DND-41 (cell line): ENCODE results near the gene TTC23L.
A peak's percentile ranks its signal among the peaks of the same experiment; 100 is the strongest.

Source experiments
- ATAC-seq: fragments of 200-7000 bp; cut with Tn5 transposase; 3 replicates; pipeline ENCODE4 v1.9.1; 2021; ENCODE audit warnings: low read depth; ENCODE audit not compliant: insufficient read depth
- DNase-seq: peaks from one replicate; pipeline ENCODE4 v3.0.0-alpha.2; 2020
- H2AFZ ChIP-seq: 2 replicates; pipeline ENCODE4 v1.6.0; 2012; ENCODE audit warnings: low read depth, low read length
- H3K27ac ChIP-seq: 2 replicates; pipeline ENCODE4 v1.5.1; 2012; ENCODE audit warnings: low read length, inconsistent platforms
- H3K27me3 ChIP-seq: fragments of 200-600 bp; sonication (generic); 2 replicates; pipeline ENCODE4 v1.6.0; 2012; ENCODE audit warnings: low read length, mild to moderate bottlenecking, inconsistent platforms; ENCODE audit not compliant: insufficient read depth, poor library complexity
- H3K36me3 ChIP-seq: 2 replicates; pipeline ENCODE4 v1.5.1; 2012; ENCODE audit warnings: low read length, inconsistent platforms; ENCODE audit not compliant: insufficient read depth
- H3K4me1 ChIP-seq: 2 replicates; pipeline ENCODE4 v1.5.1; 2012; ENCODE audit warnings: mild to moderate bottlenecking, low read length; ENCODE audit not compliant: insufficient read depth
- H3K4me2 ChIP-seq: 2 replicates; pipeline ENCODE4 v1.6.0; 2012; ENCODE audit warnings: mild to moderate bottlenecking, moderate library complexity, low read length, inconsistent platforms; ENCODE audit not compliant: insufficient read depth
- H3K4me3 ChIP-seq, 2 experiments: fragments of 200-600 bp in 1 of 2; shearing (Covaris generic) in 1 of 2; 2 replicates each; pipeline ENCODE4 v1.5.1; 2012 to 2016; ENCODE audit warnings: inconsistent platforms in 2 of 2, low read length in 2 of 2, mild to moderate bottlenecking in 2 of 2, low read depth in 1 of 2, moderate library complexity in 1 of 2
- H3K79me2 ChIP-seq: 2 replicates; pipeline ENCODE4 v1.6.0; 2012; ENCODE audit warnings: low read length, inconsistent platforms; ENCODE audit not compliant: insufficient read depth
- H3K9ac ChIP-seq: 2 replicates; pipeline ENCODE4 v1.6.0; 2012; ENCODE audit warnings: low read depth, mild to moderate bottlenecking, inconsistent platforms, low read length, moderate library complexity
- H3K9me3 ChIP-seq: 2 replicates; pipeline ENCODE4 v1.5.1; 2012; ENCODE audit warnings: low read length, moderate library complexity, mild to moderate bottlenecking, inconsistent platforms; ENCODE audit not compliant: insufficient read depth, severe bottlenecking
- H4K20me1 ChIP-seq: 2 replicates; pipeline ENCODE4 v1.6.0; 2012; ENCODE audit warnings: low read length; ENCODE audit not compliant: insufficient read depth
- CTCF ChIP-seq: IDR thresholded peaks from 2 replicates; pipeline ENCODE4 v1.5.1; 2012; ENCODE audit warnings: borderline replicate concordance, low read length, moderate library complexity, mild to moderate bottlenecking; ENCODE audit not compliant: poor library complexity, severe bottlenecking; ENCODE audit errors: extremely low read depth
- EZH2 ChIP-seq: IDR thresholded peaks from 3 replicates; pipeline ENCODE4 v1.6.1; 2012; ENCODE audit warnings: borderline replicate concordance, low read depth, mild to moderate bottlenecking, moderate library complexity, low read length, inconsistent platforms; ENCODE audit not compliant: severe bottlenecking

The TTC23L gene

GRCh38 chr5:34898258-34898895 is 59.4 kb downstream of the TTC23L start:
- H2AFZ ChIP-seq, result no peak overlapping the region
- H3K9ac ChIP-seq, result no peak overlapping the region
- no peaks in the 10 kb centered on the region for H3K79me2 ChIP-seq
- H3K9me3 ChIP-seq, result no peaks in the 10 kb centered on the region
- H3K27me3 ChIP-seq, result no peaks in the 10 kb centered on the region
- peak; percentile 59 for DNase-seq
- no peak overlapping the region for H3K4me2 ChIP-seq
- TF ChIP-seq EZH2, result no peak
- peak; percentile 87 for TF ChIP-seq CTCF
- no peaks in the 10 kb centered on the region for H3K4me1 ChIP-seq
- H4K20me1 ChIP-seq, result no peaks in the 10 kb centered on the region
- no peak overlapping the region for H3K4me3 ChIP-seq
- H3K36me3 ChIP-seq, result peaks cover 5% of the 10 kb centered on the region; the same call in 1 of the 2 replicates
- ATAC-seq, result peak; percentile 88
- H3K27ac ChIP-seq, result no peak overlapping the region

GRCh38 chr5:34899066-34899465 is 60.1 kb downstream of the TTC23L start:
- Histone ChIP-seq H3K27ac (no peak overlapping the region), H3K27me3 (no peaks in the 10 kb centered on the region), H3K4me2 (no peak overlapping the region), H3K36me3 (peaks cover 5% of the 10 kb centered on the region; the same call in 1 of the 2 replicates), H3K9me3 (no peaks in the 10 kb centered on the region), H2AFZ (no peak overlapping the region), H3K4me1 (no peaks in the 10 kb centered on the region), H4K20me1 (no peaks in the 10 kb centered on the region), H3K9ac (no peak overlapping the region), H3K79me2 (no peaks in the 10 kb centered on the region), H3K4me3 (no peak overlapping the region)
- no peak for DNase-seq
- no peak for TF ChIP-seq EZH2
- no peak for TF ChIP-seq CTCF
- ATAC-seq, result no peak

- TF ChIP-seq EZH2 (no peak), CTCF (no peak)
- H3K4me3 ChIP-seq, result no peak overlapping the region
- no peak overlapping the region for H3K9ac ChIP-seq
- DNase-seq (no peak), ATAC-seq (no peak)
- H4K20me1 ChIP-seq, result no peaks in the 10 kb centered on the region
- no peaks in the 10 kb centered on the region for H3K27me3 ChIP-seq
- H3K9me3 ChIP-seq, result no peaks in the 10 kb centered on the region
- no peak overlapping the region for H3K4me2 ChIP-seq
- no peaks in the 10 kb centered on the region for H3K4me1 ChIP-seq
- H3K79me2 ChIP-seq, result no peaks in the 10 kb centered on the region
- H3K36me3 ChIP-seq, result peaks cover 16% of the 10 kb centered on the region
- H2AFZ ChIP-seq, result no peak overlapping the region
- no peak overlapping the region for H3K27ac ChIP-seq
Measured at GRCh38 chr5:34900652-34901051, 61.7 kb downstream of the TTC23L start.
